ENCODE measurements around the gene REEP1.
"Not testable (repeated sequence)": the region's sequence is repeated elsewhere in the genome, so short reads cannot be mapped to it uniquely, and the experiment has no call there.

The REEP1 gene

DNA sequence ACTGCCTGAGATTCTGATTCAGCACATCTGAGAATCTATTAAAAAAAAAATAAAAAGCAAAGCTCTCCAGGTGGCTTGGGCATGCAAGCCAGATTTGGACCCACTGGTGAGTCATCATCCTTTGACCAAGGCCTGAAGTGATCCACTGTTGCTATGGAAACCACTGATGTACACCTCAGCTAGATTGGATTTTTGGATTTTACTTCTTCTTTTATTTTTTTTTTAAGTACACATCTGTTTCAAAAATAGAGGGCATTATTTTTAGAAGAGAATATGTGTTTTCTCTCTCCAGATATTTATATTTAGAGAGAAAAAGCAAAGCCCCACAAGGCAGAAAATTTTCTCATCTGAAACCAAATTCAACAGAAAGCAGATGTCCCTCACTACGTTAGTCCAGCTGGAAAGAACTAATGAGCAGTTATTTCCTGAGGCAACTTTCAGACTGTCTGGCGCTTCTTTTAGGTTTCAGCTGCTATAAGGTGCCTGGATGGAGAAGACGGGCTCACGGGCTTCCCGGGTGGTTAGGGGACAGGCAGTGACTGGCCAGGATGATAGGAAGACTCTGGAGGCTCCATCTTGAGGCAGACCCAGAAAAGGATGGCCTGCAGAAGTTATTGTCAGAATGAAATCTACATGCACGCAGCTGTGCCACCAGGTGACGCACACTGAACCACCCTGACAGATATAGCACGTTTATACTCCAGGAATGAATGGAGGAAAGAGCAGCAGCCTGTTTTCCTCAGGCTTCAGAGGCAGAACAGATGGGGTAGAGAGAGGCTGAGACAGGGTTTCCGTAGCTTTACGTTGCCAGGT lies 87.6 kb downstream of the REEP1 start:
- Histone ChIP-seq H3K27me3 (ENCODE audit: insufficient read depth, low read length) (no peaks in the 10 kb centered on the region), H3F3A (ENCODE audit: insufficient read depth, low read length) (no peaks in the 10 kb centered on the region), H3K9ac (ENCODE audit: low read length) (no peak overlapping the region), H3K4me2 (ENCODE audit: low read length) (no peak overlapping the region), H3K4me1 (ENCODE audit: insufficient read depth, low read length, severe bottlenecking) (no peaks in the 10 kb centered on the region), H3K36me3 (ENCODE audit: insufficient read depth, low read length) (no peaks in the 10 kb centered on the region), H4K20me1 (ENCODE audit: insufficient read depth, low read length) (no peaks in the 10 kb centered on the region), H3K9me3 (ENCODE audit: low read length) (no peaks in the 10 kb centered on the region), H3K4me3 (ENCODE audit: low read depth, low read length, poor library complexity, severe bottlenecking) (no peak overlapping the region), H3K27ac (ENCODE audit: low read depth, low read length, poor library complexity, severe bottlenecking) (no peak overlapping the region), H2AFZ (ENCODE audit: low read length) (no peak overlapping the region), H3K9me2 (ENCODE audit: low read depth, low read length) (no peaks in the 10 kb centered on the region), H3K79me2 (ENCODE audit: insufficient read depth, low read length) (no peaks in the 10 kb centered on the region)
- TF ChIP-seq EZH2 (IDR thresholded peaks at IDR 0.05; ENCODE audit: borderline replicate concordance, low read length) (no peak), CTCF (IDR thresholded peaks at IDR 0.05; ENCODE audit: low read length) (peak; percentile 52)

DNA sequence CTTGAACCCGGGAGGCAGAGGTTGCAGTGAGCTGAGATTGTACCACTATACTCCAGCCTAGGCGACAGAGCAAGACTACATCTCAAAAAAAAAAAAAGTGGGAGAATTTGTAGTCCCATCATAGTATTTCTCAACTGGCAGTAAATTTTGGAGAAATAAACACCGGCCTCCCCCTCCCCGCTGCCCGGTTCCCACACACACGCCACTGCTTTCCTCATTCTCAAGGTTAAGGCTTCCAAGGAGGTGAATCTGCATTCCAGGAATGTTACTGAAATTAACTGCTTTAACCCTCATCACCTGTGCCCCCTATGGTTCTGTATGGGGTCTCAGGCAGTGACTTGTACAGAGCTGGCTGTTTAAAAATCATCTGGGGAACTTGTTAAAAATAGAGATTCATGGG lies 88.2 kb downstream of the REEP1 start:
- Histone ChIP-seq H3K4me1 (ENCODE audit: insufficient read depth, low read length, severe bottlenecking) (no peaks in the 10 kb centered on the region), H3F3A (ENCODE audit: insufficient read depth, low read length) (no peaks in the 10 kb centered on the region), H3K9me2 (ENCODE audit: low read depth, low read length) (no peaks in the 10 kb centered on the region), H3K79me2 (ENCODE audit: insufficient read depth, low read length) (no peaks in the 10 kb centered on the region), H3K4me2 (ENCODE audit: low read length) (no peak overlapping the region), H2AFZ (ENCODE audit: low read length) (no peak overlapping the region), H3K9me3 (ENCODE audit: low read length) (no peaks in the 10 kb centered on the region), H3K27me3 (ENCODE audit: insufficient read depth, low read length) (no peaks in the 10 kb centered on the region), H4K20me1 (ENCODE audit: insufficient read depth, low read length) (no peaks in the 10 kb centered on the region), H3K4me3 (ENCODE audit: low read depth, low read length, poor library complexity, severe bottlenecking) (no peak overlapping the region), H3K9ac (ENCODE audit: low read length) (no peak overlapping the region), H3K27ac (ENCODE audit: low read depth, low read length, poor library complexity, severe bottlenecking) (no peak overlapping the region), H3K36me3 (ENCODE audit: insufficient read depth, low read length) (no peaks in the 10 kb centered on the region)
- no peak for TF ChIP-seq CTCF (IDR thresholded peaks at IDR 0.05; ENCODE audit: low read length)
- no peak for TF ChIP-seq EZH2 (IDR thresholded peaks at IDR 0.05; ENCODE audit: borderline replicate concordance, low read length)

GRCh38 chr2:86245222-86245621 lies 92.2 kb downstream of the REEP1 start:
- H3K9me3 ChIP-seq (ENCODE audit: low read length); H3K4me3 ChIP-seq (ENCODE audit: low read depth, low read length, poor library complexity, severe bottlenecking); H3K4me2 ChIP-seq (ENCODE audit: low read length); H3K27ac ChIP-seq (ENCODE audit: low read depth, low read length, poor library complexity, severe bottlenecking); H3K36me3 ChIP-seq (ENCODE audit: insufficient read depth, low read length); H3K27me3 ChIP-seq (ENCODE audit: insufficient read depth, low read length); H3K9ac ChIP-seq (ENCODE audit: low read length); H3F3A ChIP-seq (ENCODE audit: insufficient read depth, low read length); H4K20me1 ChIP-seq (ENCODE audit: insufficient read depth, low read length); H3K4me1 ChIP-seq (ENCODE audit: insufficient read depth, low read length, severe bottlenecking); H3K79me2 ChIP-seq (ENCODE audit: insufficient read depth, low read length); H3K9me2 ChIP-seq (ENCODE audit: low read depth, low read length); H2AFZ ChIP-seq (ENCODE audit: low read length): not testable (repeated sequence)

- H3K4me3 ChIP-seq (ENCODE audit: low read depth, low read length, poor library complexity, severe bottlenecking); H3K36me3 ChIP-seq (ENCODE audit: insufficient read depth, low read length); H3K4me2 ChIP-seq (ENCODE audit: low read length); H3K9me2 ChIP-seq (ENCODE audit: low read depth, low read length); H3F3A ChIP-seq (ENCODE audit: insufficient read depth, low read length); H2AFZ ChIP-seq (ENCODE audit: low read length); H3K9ac ChIP-seq (ENCODE audit: low read length); H4K20me1 ChIP-seq (ENCODE audit: insufficient read depth, low read length); H3K79me2 ChIP-seq (ENCODE audit: insufficient read depth, low read length); H3K9me3 ChIP-seq (ENCODE audit: low read length); H3K4me1 ChIP-seq (ENCODE audit: insufficient read depth, low read length, severe bottlenecking); H3K27me3 ChIP-seq (ENCODE audit: insufficient read depth, low read length); H3K27ac ChIP-seq (ENCODE audit: low read depth, low read length, poor library complexity, severe bottlenecking): not testable (repeated sequence)
Measured at GRCh38 chr2:86244781-86245180, 92.6 kb downstream of the REEP1 start.
